C4-2B (cell line): ENCODE measurements around the gene R3HDM2.
"Not testable (repeated sequence)": the region's sequence is repeated elsewhere in the genome, so short reads cannot be mapped to it uniquely, and the experiment has no call there.

Experiments
- H3K27ac ChIP-seq: fragments of 450-650 bp; 2 replicates; pipeline ENCODE4 v1.5.1; 2017
- CTCF ChIP-seq: fragments of 450-650 bp; conservative IDR thresholded peaks from 2 replicates; pipeline ENCODE4 v1.5.1; 2017; ENCODE audit warnings: mild to moderate bottlenecking
- ZFX ChIP-seq: fragments of 450-650 bp; IDR thresholded peaks from 2 replicates; pipeline ENCODE4 v1.6.1; 2017

Gene R3HDM2

GRCh38 chr12:57309420-57309819, 121.4 kb downstream of the R3HDM2 start:
- TF ChIP-seq ZFX, result no peak
- TF ChIP-seq CTCF, result no peak
- H3K27ac ChIP-seq, result peak overlapping the region; percentile 88

- no peak overlapping the region for H3K27ac ChIP-seq
- TF ChIP-seq ZFX (no peak), CTCF (no peak)
Observed at GRCh38 chr12:57300961-57301584, 129.8 kb downstream of the R3HDM2 start.

GRCh38 chr12:57299514-57300016, 131.3 kb downstream of the R3HDM2 start:
- no peak for TF ChIP-seq ZFX
- TF ChIP-seq CTCF, result 0 out of 2 replicates have a peak, but pooled peaks have one; percentile 6
- peak overlapping the region; percentile 72 for H3K27ac ChIP-seq

GRCh38 chr12:57296291-57296690, 134.6 kb downstream of the R3HDM2 start:
- no peak overlapping the region for H3K27ac ChIP-seq
- TF ChIP-seq ZFX (no peak), CTCF (no peak)

GRCh38 chr12:57282073-57282472, 148.8 kb downstream of the R3HDM2 start:
- not testable (repeated sequence) for H3K27ac ChIP-seq

- H3K27ac ChIP-seq, result peak overlapping the region; percentile 29
- TF ChIP-seq ZFX (no peak), CTCF (no peak)
Observed at GRCh38 chr12:57280211-57281062, 150.4 kb downstream of the R3HDM2 start.

GRCh38 chr12:57278465-57279381, 152.1 kb downstream of the R3HDM2 start:
- peak overlapping the region; percentile 91 for H3K27ac ChIP-seq
- TF ChIP-seq CTCF, result no peak
- TF ChIP-seq ZFX, result no peak
